CD8-positive, alpha-beta memory T cell (primary cell): Measurements from ENCODE around the gene KIAA0930. TPM values are rescaled to one million over a fixed set of nuclear protein-coding genes. Genes with fewer than 3 reads are reported as not detected.

Experiments used
- CTCF ChIA-PET: fragments of 350-600 bp; sonication (Branson Sonifier 250); formaldehyde crosslinking; loops from one replicate; lab custom pipeline; 2021; ENCODE audit warnings: antibody characterized with exemption; lab: Charles Lee
- POLR2A ChIA-PET: fragments of 350-600 bp; sonication (Branson Sonifier 250); formaldehyde crosslinking; loops from one replicate; lab custom pipeline; 2021; ENCODE audit warnings: antibody characterized with exemption; lab: Charles Lee
- DNase-seq, 5 donors: peaks; one replicate each; pipeline versions ENCODE4 v3.0.0 to v3.0.0-alpha.2; 2020 to 2022; ENCODE audit warnings: mixed read lengths in 1 of 5
- H3K27ac ChIP-seq: one replicate; pipeline ENCODE4 v1.7.0; 2013; ENCODE audit warnings: low read depth, mild to moderate bottlenecking, low read length, moderate library complexity
- H3K27me3 ChIP-seq: 2 replicates; pipeline ENCODE4 v1.7.0; 2013; ENCODE audit warnings: low read length, mild to moderate bottlenecking; ENCODE audit not compliant: insufficient read depth, poor library complexity, severe bottlenecking
- H3K36me3 ChIP-seq: 2 replicates; pipeline ENCODE4 v1.7.0; 2013; ENCODE audit warnings: mild to moderate bottlenecking, low read length, moderate library complexity; ENCODE audit not compliant: insufficient read depth
- H3K4me1 ChIP-seq: 2 replicates; pipeline ENCODE4 v1.7.0; 2013; ENCODE audit warnings: mild to moderate bottlenecking, low read length, moderate library complexity; ENCODE audit not compliant: insufficient read depth
- H3K4me3 ChIP-seq: 2 replicates; pipeline ENCODE4 v1.7.0; 2013; ENCODE audit warnings: mild to moderate bottlenecking, low read length
- H3K9me3 ChIP-seq: 2 replicates; pipeline ENCODE4 v1.7.0; 2013; ENCODE audit warnings: mild to moderate bottlenecking, low read length
- H3K27ac Mint-ChIP-seq, 8 donors: one replicate each; pipeline ENCODE4 v1.8.0; 2020 to 2021; ENCODE audit warnings: mixed read lengths in 8 of 8, mild to moderate bottlenecking in 6 of 8, inconsistent platforms in 3 of 8, moderate library complexity in 3 of 8
- H3K27me3 Mint-ChIP-seq, 2 donors: one replicate each; pipeline ENCODE4 v1.8.0; 2020 to 2021; ENCODE audit warnings: mixed read lengths in 2 of 2, mild to moderate bottlenecking in 1 of 2, moderate library complexity in 1 of 2
- H3K36me3 Mint-ChIP-seq, 3 donors: one replicate each; pipeline ENCODE4 v1.8.0; 2020 to 2021; ENCODE audit warnings: mixed read lengths in 3 of 3, inconsistent platforms in 1 of 3, mild to moderate bottlenecking in 1 of 3
- H3K4me1 Mint-ChIP-seq, 3 donors: one replicate each; pipeline ENCODE4 v1.8.0; 2020 to 2021; ENCODE audit warnings: mixed read lengths in 3 of 3, inconsistent platforms in 1 of 3, mild to moderate bottlenecking in 1 of 3
- H3K4me3 Mint-ChIP-seq, 7 donors: one replicate each; pipeline ENCODE4 v1.8.0; 2020 to 2021; ENCODE audit warnings: mixed read lengths in 7 of 7, mild to moderate bottlenecking in 6 of 7, moderate library complexity in 4 of 7, inconsistent platforms in 2 of 7
- H3K9me3 Mint-ChIP-seq, 5 donors: one replicate each; pipeline ENCODE4 v1.8.0; 2020 to 2022; ENCODE audit warnings: mixed read lengths in 5 of 5, mild to moderate bottlenecking in 3 of 5, moderate library complexity in 2 of 5, inconsistent platforms in 1 of 5
- polyA plus RNA-seq: library from polyadenylated mRNA; unstranded; fragments of 300-500 nt; fragmentation: Illumina TruSeq; gene quantifications from one replicate; pipeline ENCODE4 v1.2.3, GENCODE V29; 2021
- total RNA-seq, 2 experiments: library from RNA; stranded (reverse); gene quantifications; one replicate each; pipeline ENCODE4 v1.2.3, GENCODE V29; 2021

The KIAA0930 gene
- total and polyA plus RNA-seq, 3 experiments from 2014 or later, result 2.7 to 39.5 (median 32.3) TPM

GRCh38 chr22:45190202-45190872 is 50.4 kb downstream of the KIAA0930 start:
- ChIA-PET POLR2A (no interaction called here), CTCF (no interaction called here)
- Mint-ChIP-seq H3K9me3 (no peaks in the 10 kb centered on the region), H3K4me3 (no peak overlapping the region), H3K4me1 (peaks cover 6 to 17% (median 7%) of the 10 kb centered on the region in 3 donors), H3K27me3 (no peaks in the 10 kb centered on the region), H3K36me3 (peaks cover 0 to 35% (median 8%) of the 10 kb centered on the region in 3 donors), H3K27ac (peak overlapping the region in 1 of 8 donors; percentile 7)
- Histone ChIP-seq H3K9me3 (no peaks in the 10 kb centered on the region), H3K4me1 (no peaks in the 10 kb centered on the region), H3K27ac (no peak overlapping the region), H3K27me3 (no peaks in the 10 kb centered on the region), H3K36me3 (peaks cover 12% of the 10 kb centered on the region), H3K4me3 (no peak overlapping the region)
- no peak for DNase-seq

GRCh38 chr22:45188779-45189178 is 51.9 kb downstream of the KIAA0930 start:
- H3K4me3 ChIP-seq, result no peak overlapping the region
- ChIA-PET POLR2A (no interaction called here), CTCF (no interaction called here)
- no peak overlapping the region for H3K27ac ChIP-seq
- H3K4me3 Mint-ChIP-seq, result no peak overlapping the region
- no peaks in the 10 kb centered on the region for H3K9me3 ChIP-seq
- no peaks in the 10 kb centered on the region for H3K27me3 Mint-ChIP-seq
- peaks cover 0 to 50% (median 8%) of the 10 kb centered on the region in 3 donors for H3K36me3 Mint-ChIP-seq
- DNase-seq, result no peak
- no peaks in the 10 kb centered on the region for H3K27me3 ChIP-seq
- peaks cover 6 to 17% (median 7%) of the 10 kb centered on the region in 3 donors for H3K4me1 Mint-ChIP-seq
- no peaks in the 10 kb centered on the region for H3K9me3 Mint-ChIP-seq
- no peaks in the 10 kb centered on the region for H3K4me1 ChIP-seq
- peaks cover 18% of the 10 kb centered on the region for H3K36me3 ChIP-seq
- H3K27ac Mint-ChIP-seq, result peak overlapping the region in 3 of 8 donors; percentile 72 to 84 (median 73)

- Histone ChIP-seq H3K4me1 (no peaks in the 10 kb centered on the region), H3K36me3 (peaks cover 24% of the 10 kb centered on the region)
- DNase-seq, result no peak
Measured at GRCh38 chr22:45187891-45188290, 52.8 kb downstream of the KIAA0930 start.

GRCh38 chr22:45185718-45186514 is 54.8 kb downstream of the KIAA0930 start:
- no peaks in the 10 kb centered on the region for H3K9me3 ChIP-seq
- ChIA-PET CTCF (no interaction called here), POLR2A (interaction anchor here (1.0 kb wide), 1 partner anchor 13 kb away, joined by 3 read pairs; no protein-coding TSS in a partner anchor)
- peaks cover 38% of the 10 kb centered on the region for H3K36me3 ChIP-seq
- no peak overlapping the region for H3K27ac ChIP-seq
- no peak overlapping the region for H3K4me3 ChIP-seq
- no peaks in the 10 kb centered on the region for H3K4me1 ChIP-seq
- H3K27me3 Mint-ChIP-seq, result no peaks in the 10 kb centered on the region
- peak overlapping the region in 1 of 7 donors; percentile 49 for H3K4me3 Mint-ChIP-seq
- peak overlapping the region; percentile 55 to 94 (median 78) for H3K27ac Mint-ChIP-seq
- no peaks in the 10 kb centered on the region for H3K27me3 ChIP-seq
- no peak for DNase-seq
- H3K36me3 Mint-ChIP-seq, result peaks cover 0 to 76% (median 19%) of the 10 kb centered on the region in 3 donors
- peaks cover 9 to 18% (median 16%) of the 10 kb centered on the region in 3 donors for H3K4me1 Mint-ChIP-seq
- H3K9me3 Mint-ChIP-seq, result no peaks in the 10 kb centered on the region

More at GRCh38 chr22:45187891-45188290, 52.8 kb downstream of the KIAA0930 start:
- no peak overlapping the region for H3K27ac ChIP-seq
- Mint-ChIP-seq H3K27ac (peak overlapping the region in 2 of 8 donors; percentile 11 to 50), H3K9me3 (no peaks in the 10 kb centered on the region), H3K36me3 (peaks cover 0 to 59% (median 14%) of the 10 kb centered on the region in 3 donors), H3K4me1 (peaks cover 6 to 17% (median 7%) of the 10 kb centered on the region in 3 donors), H3K27me3 (no peaks in the 10 kb centered on the region), H3K4me3 (no peak overlapping the region)
- no peaks in the 10 kb centered on the region for H3K27me3 ChIP-seq
- no peak overlapping the region for H3K4me3 ChIP-seq
- ChIA-PET CTCF (no interaction called here), POLR2A (no interaction called here)
- H3K9me3 ChIP-seq, result no peaks in the 10 kb centered on the region

- Histone ChIP-seq H3K9me3 (no peaks in the 10 kb centered on the region), H3K27ac (no peak overlapping the region), H3K4me3 (no peak overlapping the region), H3K27me3 (no peaks in the 10 kb centered on the region), H3K4me1 (peaks cover 17% of the 10 kb centered on the region), H3K36me3 (peaks cover 53% of the 10 kb centered on the region)
- ChIA-PET POLR2A (no interaction called here), CTCF (no interaction called here)
- Mint-ChIP-seq H3K4me1 (peaks cover 19 to 37% (median 35%) of the 10 kb centered on the region in 3 donors), H3K27ac (peak overlapping the region in 2 of 8 donors; percentile 68 to 78), H3K4me3 (no peak overlapping the region), H3K9me3 (no peaks in the 10 kb centered on the region), H3K36me3 (peaks cover 0 to 88% (median 19%) of the 10 kb centered on the region in 3 donors), H3K27me3 (no peaks in the 10 kb centered on the region)
- no peak for DNase-seq
Measured at GRCh38 chr22:45183974-45184373, 56.7 kb downstream of the KIAA0930 start.

GRCh38 chr22:45181766-45182165 is 58.9 kb downstream of the KIAA0930 start:
- peaks cover 23% of the 10 kb centered on the region for H3K4me1 ChIP-seq
- H3K27me3 Mint-ChIP-seq, result no peaks in the 10 kb centered on the region
- peak overlapping the region in 4 of 8 donors; percentile 43 to 85 (median 75) for H3K27ac Mint-ChIP-seq
- POLR2A ChIA-PET, result no interaction called here
- H3K27me3 ChIP-seq, result no peaks in the 10 kb centered on the region
- H3K4me1 Mint-ChIP-seq, result peaks cover 29 to 51% (median 44%) of the 10 kb centered on the region in 3 donors
- H3K27ac ChIP-seq, result no peak overlapping the region
- H3K4me3 ChIP-seq, result no peak overlapping the region
- no peak overlapping the region for H3K4me3 Mint-ChIP-seq
- CTCF ChIA-PET, result no interaction called here
- peaks cover 56% of the 10 kb centered on the region for H3K36me3 ChIP-seq
- H3K36me3 Mint-ChIP-seq, result peaks cover 0 to 92% (median 15%) of the 10 kb centered on the region in 3 donors
- no peak for DNase-seq
- no peaks in the 10 kb centered on the region for H3K9me3 Mint-ChIP-seq
- no peaks in the 10 kb centered on the region for H3K9me3 ChIP-seq

GRCh38 chr22:45181240-45181639 is 59.5 kb downstream of the KIAA0930 start:
- H3K27ac ChIP-seq, result no peak overlapping the region
- no peak for DNase-seq
- peaks cover 29% of the 10 kb centered on the region for H3K4me1 ChIP-seq
- ChIA-PET POLR2A (no interaction called here), CTCF (no interaction called here)
- H3K36me3 Mint-ChIP-seq, result peaks cover 0 to 95% (median 15%) of the 10 kb centered on the region in 3 donors
- H3K27ac Mint-ChIP-seq, result peak overlapping the region in 4 of 8 donors; percentile 41 to 85 (median 72)
- no peaks in the 10 kb centered on the region for H3K27me3 Mint-ChIP-seq
- peaks cover 33 to 54% (median 43%) of the 10 kb centered on the region in 3 donors for H3K4me1 Mint-ChIP-seq
- peaks cover 60% of the 10 kb centered on the region for H3K36me3 ChIP-seq
- H3K9me3 Mint-ChIP-seq, result no peaks in the 10 kb centered on the region
- H3K4me3 Mint-ChIP-seq, result no peak overlapping the region
- no peak overlapping the region for H3K4me3 ChIP-seq
- no peaks in the 10 kb centered on the region for H3K9me3 ChIP-seq
- H3K27me3 ChIP-seq, result no peaks in the 10 kb centered on the region
